SK-N-SH (cell line): Measurements from ENCODE around the gene UTF1.

Experiments used
- EP300 ChIP-seq, 2 experiments: IDR thresholded peaks; 2 replicates each; pipeline versions ENCODE4 v1.4.0 to v1.6.1; 2012; ENCODE audit warnings: borderline replicate concordance in 1 of 2, low read depth in 1 of 2, low read length in 1 of 2
- EZH2phosphoT487 ChIP-seq: fragments of 200-600 bp; sonication (generic); IDR thresholded peaks from 2 replicates; pipeline ENCODE4 v1.6.1; 2017; ENCODE audit warnings: low read depth, mixed run types, mild to moderate bottlenecking, antibody characterized with exemption, moderate library complexity, borderline replicate concordance
- FOSL2 ChIP-seq: IDR thresholded peaks from 2 replicates; pipeline ENCODE4 v1.4.0; 2012; ENCODE audit warnings: low read depth, mild to moderate bottlenecking, moderate library complexity, borderline replicate concordance
- GABPA ChIP-seq: IDR thresholded peaks from 2 replicates; pipeline ENCODE4 v1.4.0; 2012; ENCODE audit warnings: low read depth, mild to moderate bottlenecking
- JUND ChIP-seq: IDR thresholded peaks from 2 replicates; pipeline ENCODE4 v1.4.0; 2012
- MAX ChIP-seq: IDR thresholded peaks from 2 replicates; pipeline ENCODE4 v1.4.0; 2012; ENCODE audit warnings: low read depth
- MEF2A ChIP-seq: IDR thresholded peaks from 2 replicates; pipeline ENCODE4 v1.4.0; 2012; ENCODE audit warnings: low read depth, borderline replicate concordance
- POLR2AphosphoS5 ChIP-seq: IDR thresholded peaks from 2 replicates; pipeline ENCODE4 v1.6.1; 2012; ENCODE audit warnings: low read depth, low read length
- RFX5 ChIP-seq: IDR thresholded peaks from 2 replicates; pipeline ENCODE4 v1.6.1; 2012; ENCODE audit warnings: mild to moderate bottlenecking, improper control_type of control experiment, low read length
- SMC3 ChIP-seq: IDR thresholded peaks from 2 replicates; pipeline ENCODE4 v1.6.1; 2012; ENCODE audit warnings: low read depth, low read length, improper control_type of control experiment
- USF1 ChIP-seq: IDR thresholded peaks from 2 replicates; pipeline ENCODE4 v1.4.0; 2012; ENCODE audit warnings: low read depth, borderline replicate concordance
- TF ChIP-seq, protein P1 (sequence below): fragments of 200-600 bp; sonication (generic); IDR thresholded peaks from 2 replicates; pipeline ENCODE4 v1.6.1; 2017; ENCODE audit warnings: antibody characterized with exemption, mild to moderate bottlenecking, moderate library complexity
- TF ChIP-seq, protein P2 (sequence below): IDR thresholded peaks from 2 replicates; pipeline ENCODE4; 2012

DNA sequence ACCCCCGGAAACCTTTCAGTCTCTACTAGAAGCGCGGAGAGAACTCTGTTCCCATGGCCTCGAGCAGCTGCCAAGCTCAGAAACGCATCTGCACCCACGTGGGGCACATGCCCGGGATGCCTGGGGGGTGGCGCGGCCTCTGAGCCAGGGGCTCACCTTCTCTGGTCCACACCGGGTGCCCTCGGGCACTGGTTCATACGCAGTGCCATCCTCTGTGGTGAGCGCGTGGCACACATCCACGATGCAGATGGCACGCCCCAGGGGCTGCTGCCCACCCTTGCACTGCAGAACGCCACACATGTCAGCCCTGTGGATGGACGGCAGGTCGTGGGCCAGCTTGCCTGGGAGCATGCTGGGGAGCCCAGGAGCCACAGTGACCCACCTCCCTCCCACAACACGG lies 40.2 kb downstream of the UTF1 start:
- no peak for TF ChIP-seq GABPA
- TF ChIP-seq MEF2A: no peak
- no peak for TF ChIP-seq RFX5
- no peak for TF ChIP-seq EP300 (IDR thresholded peaks at IDR 0.05; ENCODE audit: borderline replicate concordance in 1 of 2, low read depth in 1 of 2, low read length in 1 of 2)
- TF ChIP-seq EZH2phosphoT487: no peak
- TF ChIP-seq, protein P1, sequence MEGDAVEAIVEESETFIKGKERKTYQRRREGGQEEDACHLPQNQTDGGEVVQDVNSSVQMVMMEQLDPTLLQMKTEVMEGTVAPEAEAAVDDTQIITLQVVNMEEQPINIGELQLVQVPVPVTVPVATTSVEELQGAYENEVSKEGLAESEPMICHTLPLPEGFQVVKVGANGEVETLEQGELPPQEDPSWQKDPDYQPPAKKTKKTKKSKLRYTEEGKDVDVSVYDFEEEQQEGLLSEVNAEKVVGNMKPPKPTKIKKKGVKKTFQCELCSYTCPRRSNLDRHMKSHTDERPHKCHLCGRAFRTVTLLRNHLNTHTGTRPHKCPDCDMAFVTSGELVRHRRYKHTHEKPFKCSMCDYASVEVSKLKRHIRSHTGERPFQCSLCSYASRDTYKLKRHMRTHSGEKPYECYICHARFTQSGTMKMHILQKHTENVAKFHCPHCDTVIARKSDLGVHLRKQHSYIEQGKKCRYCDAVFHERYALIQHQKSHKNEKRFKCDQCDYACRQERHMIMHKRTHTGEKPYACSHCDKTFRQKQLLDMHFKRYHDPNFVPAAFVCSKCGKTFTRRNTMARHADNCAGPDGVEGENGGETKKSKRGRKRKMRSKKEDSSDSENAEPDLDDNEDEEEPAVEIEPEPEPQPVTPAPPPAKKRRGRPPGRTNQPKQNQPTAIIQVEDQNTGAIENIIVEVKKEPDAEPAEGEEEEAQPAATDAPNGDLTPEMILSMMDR: no peak
- no peak for TF ChIP-seq JUND
- no peak for TF ChIP-seq FOSL2
- no peak for TF ChIP-seq USF1
- TF ChIP-seq, protein P2, sequence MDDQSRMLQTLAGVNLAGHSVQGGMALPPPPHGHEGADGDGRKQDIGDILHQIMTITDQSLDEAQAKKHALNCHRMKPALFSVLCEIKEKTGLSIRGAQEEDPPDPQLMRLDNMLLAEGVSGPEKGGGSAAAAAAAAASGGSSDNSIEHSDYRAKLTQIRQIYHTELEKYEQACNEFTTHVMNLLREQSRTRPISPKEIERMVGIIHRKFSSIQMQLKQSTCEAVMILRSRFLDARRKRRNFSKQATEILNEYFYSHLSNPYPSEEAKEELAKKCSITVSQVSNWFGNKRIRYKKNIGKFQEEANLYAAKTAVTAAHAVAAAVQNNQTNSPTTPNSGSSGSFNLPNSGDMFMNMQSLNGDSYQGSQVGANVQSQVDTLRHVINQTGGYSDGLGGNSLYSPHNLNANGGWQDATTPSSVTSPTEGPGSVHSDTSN: no peak
- no peak for TF ChIP-seq SMC3
- no peak for TF ChIP-seq MAX
- TF ChIP-seq POLR2AphosphoS5: no peak
